OCI-LY7 (cell line): ENCODE data around the gene LTN1.

Source experiments
- CTCF ChIP-seq: fragments of 200-600 bp; sonication (generic); conservative IDR thresholded peaks from 2 replicates; pipeline ENCODE4 v1.5.1; 2014; ENCODE audit warnings: mild to moderate bottlenecking, antibody characterized with exemption, low read length, moderate library complexity, mixed read lengths
- EZH2phosphoT487 ChIP-seq: fragments of 200-600 bp; sonication (generic); IDR thresholded peaks from 2 replicates; pipeline ENCODE4 v1.6.1; 2018; ENCODE audit warnings: low read depth, borderline replicate concordance, mild to moderate bottlenecking, mixed run types, antibody characterized with exemption, low read length, moderate library complexity, mixed read lengths

- no peak for TF ChIP-seq CTCF
- no peak for TF ChIP-seq EZH2phosphoT487
Measured at GRCh38 chr21:28922368-28922767, 70.3 kb downstream of the LTN1 start.
